OCI-LY3 (cell line): Measurements from ENCODE around the gene KIAA1671.

Experiments used
- H2AFZ ChIP-seq: fragments of 200-600, 300-600 bp; shearing (Covaris generic); 2 replicates; pipeline ENCODE4 v1.6.0; 2014; ENCODE audit warnings: antibody characterized with exemption, low read depth, low read length
- H3K27ac ChIP-seq: fragments of 200-600, 300-600 bp; sonication (generic); 2 replicates; pipeline ENCODE4 v1.5.1; 2014; ENCODE audit warnings: mild to moderate bottlenecking, low read length, moderate library complexity, mixed read lengths
- H3K27me3 ChIP-seq: fragments of 200-600, 300-600 bp; sonication (generic); 2 replicates; pipeline ENCODE4 v1.6.1; 2014; ENCODE audit warnings: low read depth, low read length, mixed read lengths
- H3K36me3 ChIP-seq: fragments of 200-600, 300-600 bp; sonication (generic); replicated peaks from 2 replicates; pipeline ENCODE3; 2014; ENCODE audit warnings: low read depth, low read length, mixed read lengths
- H3K4me1 ChIP-seq: fragments of 300-600, 200-600 bp; sonication (generic); 2 replicates; pipeline ENCODE4 v1.6.1; 2014; ENCODE audit warnings: low read length, mixed read lengths
- H3K4me2 ChIP-seq: fragments of 200-600, 300-600 bp; sonication (generic); 2 replicates; pipeline ENCODE4 v1.6.1; 2014; ENCODE audit warnings: low read length, mixed read lengths
- H3K4me3 ChIP-seq: fragments of 300-600, 200-600 bp; sonication (generic); 2 replicates; pipeline ENCODE4 v1.5.1; 2014; ENCODE audit warnings: antibody characterized with exemption, mild to moderate bottlenecking, low read length, moderate library complexity
- H3K79me2 ChIP-seq: fragments of 300-600, 200-600 bp; shearing (Covaris generic); 2 replicates; pipeline ENCODE4 v1.6.1; 2014; ENCODE audit warnings: mild to moderate bottlenecking, low read length, mixed read lengths
- H3K9ac ChIP-seq: fragments of 300-600, 200-600 bp; shearing (Covaris generic); 2 replicates; pipeline ENCODE4 v1.6.0; 2014; ENCODE audit warnings: mild to moderate bottlenecking, low read length, moderate library complexity
- H3K9me3 ChIP-seq: fragments of 200-600, 300-600 bp; shearing (Covaris generic); 2 replicates; pipeline ENCODE4 v1.6.1; 2014; ENCODE audit warnings: low read length, mixed read lengths; ENCODE audit not compliant: insufficient read depth
- H4K20me1 ChIP-seq: fragments of 200-600, 300-600 bp; sonication (generic); 2 replicates; pipeline ENCODE4 v1.6.1; 2016; ENCODE audit warnings: low read length, mixed read lengths; ENCODE audit not compliant: insufficient read depth
- CTCF ChIP-seq: fragments of 200-600, 300-600 bp; sonication (generic); IDR thresholded peaks from 2 replicates; pipeline ENCODE4 v1.5.1; 2014; ENCODE audit warnings: antibody characterized with exemption, low read length, low read depth
- EZH2phosphoT487 ChIP-seq: fragments of 200-600 bp; shearing (Covaris generic); IDR thresholded peaks from 2 replicates; pipeline ENCODE4 v1.6.1; 2018; ENCODE audit warnings: antibody characterized with exemption, mixed run types, low read depth

Gene KIAA1671

GRCh38 chr22:25192406-25192805 lies 239.9 kb downstream of the KIAA1671 start:
- Histone ChIP-seq H3K4me1 (no peaks in the 10 kb centered on the region), H3K4me3 (no peak overlapping the region), H2AFZ (no peak overlapping the region), H3K4me2 (no peak overlapping the region), H4K20me1 (no peaks in the 10 kb centered on the region), H3K27ac (no peak overlapping the region), H3K36me3 (no peaks in the 10 kb centered on the region), H3K9me3 (no peaks in the 10 kb centered on the region), H3K27me3 (no peaks in the 10 kb centered on the region), H3K79me2 (no peaks in the 10 kb centered on the region), H3K9ac (no peak overlapping the region)
- no peak for TF ChIP-seq CTCF

- Histone ChIP-seq H4K20me1 (no peaks in the 10 kb centered on the region), H3K79me2 (no peaks in the 10 kb centered on the region), H3K4me1 (no peaks in the 10 kb centered on the region)
These were observed 240.6 kb downstream of the KIAA1671 start for GRCh38 chr22:25193130-25193529.

GRCh38 chr22:25193548-25193947 lies 241.0 kb downstream of the KIAA1671 start:
- TF ChIP-seq CTCF (no peak), EZH2phosphoT487 (no peak)
- Histone ChIP-seq H3K27ac (no peak overlapping the region), H3K27me3 (no peaks in the 10 kb centered on the region), H3K4me3 (no peak overlapping the region), H3K36me3 (no peaks in the 10 kb centered on the region), H3K9ac (no peak overlapping the region), H3K4me1 (no peaks in the 10 kb centered on the region), H3K4me2 (no peak overlapping the region), H2AFZ (no peak overlapping the region), H3K9me3 (no peaks in the 10 kb centered on the region), H3K79me2 (no peaks in the 10 kb centered on the region), H4K20me1 (no peaks in the 10 kb centered on the region)

More at GRCh38 chr22:25193130-25193529, 240.6 kb downstream of the KIAA1671 start:
- Histone ChIP-seq H3K4me3 (no peak overlapping the region), H3K9ac (no peak overlapping the region), H3K27ac (no peak overlapping the region), H3K27me3 (no peaks in the 10 kb centered on the region), H3K4me2 (no peak overlapping the region), H2AFZ (no peak overlapping the region), H3K36me3 (no peaks in the 10 kb centered on the region), H3K9me3 (no peaks in the 10 kb centered on the region)
- TF ChIP-seq CTCF (no peak), EZH2phosphoT487 (no peak)

- H2AFZ ChIP-seq, result no peak overlapping the region
- no peak overlapping the region for H3K27ac ChIP-seq
- H3K36me3 ChIP-seq, result no peaks in the 10 kb centered on the region
- TF ChIP-seq EZH2phosphoT487 (no peak), CTCF (no peak)
- H3K4me1 ChIP-seq, result no peaks in the 10 kb centered on the region
- H3K79me2 ChIP-seq, result no peaks in the 10 kb centered on the region
- H3K4me3 ChIP-seq, result no peak overlapping the region
- no peaks in the 10 kb centered on the region for H3K9me3 ChIP-seq
- no peak overlapping the region for H3K4me2 ChIP-seq
- H3K27me3 ChIP-seq, result no peaks in the 10 kb centered on the region; the same call in 1 of the 2 replicates
- H3K9ac ChIP-seq, result no peak overlapping the region
- H4K20me1 ChIP-seq, result no peaks in the 10 kb centered on the region
These were observed 243.8 kb downstream of the KIAA1671 start for GRCh38 chr22:25196326-25196725.
